Retina (tissue), 1 donor: ENCODE results near the gene RHBDL3.
A peak's percentile ranks its signal among the peaks of the same experiment; 100 is the strongest.
"Not testable (repeated sequence)": the region's sequence is repeated elsewhere in the genome, so short reads cannot be mapped to it uniquely, and the experiment has no call there.

Experiments
- DNase-seq: peaks from one replicate; pipeline ENCODE4 v3.0.0-alpha.2; 2016

The RHBDL3 gene

GRCh38 chr17:32330147-32330546 is 64.5 kb downstream of the RHBDL3 start:
- DNase-seq, result no peak

DNA sequence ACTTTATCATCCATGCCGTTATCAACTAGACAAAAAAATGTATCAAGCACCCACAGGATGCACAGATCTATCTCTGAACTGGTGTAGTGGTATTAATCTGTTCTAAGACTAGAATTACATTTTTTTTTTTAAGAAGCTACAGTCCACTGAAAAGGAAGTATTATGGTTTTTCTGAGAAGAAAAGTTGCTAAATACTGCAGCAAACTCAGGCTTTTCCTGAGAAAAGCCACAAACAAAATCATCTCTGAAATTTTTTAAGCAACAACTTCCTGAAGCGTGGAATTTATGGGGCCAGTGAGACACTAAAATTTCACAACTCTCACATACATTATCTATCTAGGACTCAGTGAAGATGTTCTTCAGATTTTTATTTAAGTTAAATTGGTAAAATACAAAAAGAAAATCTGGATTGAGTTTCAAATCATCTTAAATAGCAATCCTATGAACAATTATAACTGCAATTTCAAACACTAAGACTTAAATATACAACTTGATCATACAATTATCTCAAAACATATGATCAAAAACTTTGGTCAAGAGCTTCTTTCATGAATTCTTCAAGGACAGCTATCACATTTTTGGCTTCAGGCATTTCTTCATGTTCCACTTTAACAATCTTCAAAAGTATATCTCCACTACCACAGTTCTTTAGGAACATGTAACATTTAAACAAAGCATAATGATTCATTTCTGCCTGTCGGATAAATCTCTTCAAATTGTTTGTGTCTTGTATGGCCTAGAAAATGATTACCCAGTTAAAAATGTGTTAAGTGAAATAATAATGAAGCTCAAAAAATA is 65.8 kb downstream of the RHBDL3 start:
- DNase-seq, result no peak

DNA sequence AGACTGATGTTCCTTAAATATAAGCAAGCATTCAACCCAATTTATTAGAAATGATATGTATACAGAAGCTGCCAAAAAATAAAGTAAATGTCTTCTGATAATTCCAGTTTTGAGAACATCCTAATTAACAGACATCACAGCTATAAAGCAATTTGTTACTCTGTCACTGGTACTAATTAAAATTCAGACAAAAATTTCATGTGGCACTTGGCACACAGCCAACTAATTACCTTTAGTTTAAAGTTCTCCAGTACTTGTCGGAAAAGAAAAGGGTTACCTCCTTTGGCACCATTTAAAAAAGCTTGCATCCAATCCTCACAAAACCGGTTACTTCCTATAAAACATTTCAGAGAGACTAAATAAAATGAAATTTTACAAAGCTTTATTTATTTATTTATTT is 67.6 kb downstream of the RHBDL3 start:
- no peak for DNase-seq

DNA sequence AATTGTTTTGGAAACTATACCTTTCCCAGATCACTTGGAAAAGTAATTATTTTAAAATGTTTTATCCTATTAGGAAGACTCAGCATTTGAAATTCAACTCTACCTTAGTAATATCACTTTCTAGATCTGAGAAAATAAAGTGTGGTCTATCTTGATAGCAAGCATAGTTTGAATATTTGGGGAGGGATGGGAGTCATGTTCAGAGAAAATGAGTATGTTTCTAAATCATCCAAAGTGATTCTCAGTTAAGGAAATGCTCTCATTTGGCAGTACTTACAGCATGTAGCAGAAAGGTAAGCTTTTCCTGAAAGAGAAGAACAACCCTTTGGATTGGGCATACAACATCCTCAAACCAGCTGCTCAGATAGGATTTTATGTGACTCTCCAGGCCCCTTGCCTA is 69.4 kb downstream of the RHBDL3 start:
- DNase-seq, result no peak

DNA sequence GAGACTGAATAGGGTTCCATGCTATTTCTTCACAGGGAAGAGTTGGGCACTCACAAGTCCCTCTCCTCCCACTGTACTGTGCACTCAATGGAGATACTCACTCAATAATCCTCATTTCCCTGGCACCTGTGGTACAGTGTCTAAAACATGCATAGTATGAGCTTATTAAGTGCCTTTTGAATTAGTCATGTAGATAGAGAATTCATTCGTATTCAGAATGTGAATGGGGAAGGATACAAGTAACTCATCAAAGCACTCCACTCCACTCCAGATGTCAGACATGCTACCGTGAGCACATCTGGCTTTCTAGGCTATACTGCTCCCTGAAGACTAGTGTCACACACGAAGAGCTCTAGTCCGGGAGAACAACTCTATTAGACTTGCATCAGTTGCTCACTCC is 70.1 kb downstream of the RHBDL3 start:
- no peak for DNase-seq

DNA sequence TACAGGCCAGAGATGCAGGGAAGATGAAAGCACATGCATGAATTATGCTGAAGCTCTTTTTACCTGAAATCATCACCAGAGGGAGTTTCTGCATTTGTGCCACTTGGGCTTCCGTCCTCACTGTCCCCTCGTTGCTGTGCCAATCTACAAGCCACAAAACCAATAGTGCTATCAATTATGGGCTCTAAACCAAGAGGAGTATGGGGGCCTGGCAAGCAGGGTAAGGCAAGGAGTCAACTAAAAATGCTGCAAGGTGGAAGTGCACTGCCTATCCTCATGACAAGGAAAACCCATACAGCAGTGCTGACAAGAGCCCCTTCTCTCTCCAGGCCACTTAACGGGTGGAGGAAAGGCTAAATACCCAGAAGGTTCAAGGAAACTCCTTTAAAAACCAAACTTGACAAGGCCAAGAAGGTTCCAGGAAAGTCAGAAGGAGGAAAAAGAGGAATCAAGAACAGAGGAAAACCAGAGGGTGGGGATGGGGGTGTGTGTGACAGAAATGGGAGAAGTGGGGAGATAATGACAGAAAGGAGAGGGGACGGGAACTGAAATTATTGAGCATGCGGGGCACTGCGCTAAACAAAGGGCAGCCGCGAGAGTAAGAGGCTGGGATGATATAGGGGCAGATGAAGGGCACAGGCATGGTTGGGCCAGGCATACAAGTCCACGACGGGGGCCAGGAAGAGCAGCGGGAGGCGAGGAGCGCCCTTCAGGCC is 75.7 kb downstream of the RHBDL3 start:
- DNase-seq, result peak; percentile 64

DNA sequence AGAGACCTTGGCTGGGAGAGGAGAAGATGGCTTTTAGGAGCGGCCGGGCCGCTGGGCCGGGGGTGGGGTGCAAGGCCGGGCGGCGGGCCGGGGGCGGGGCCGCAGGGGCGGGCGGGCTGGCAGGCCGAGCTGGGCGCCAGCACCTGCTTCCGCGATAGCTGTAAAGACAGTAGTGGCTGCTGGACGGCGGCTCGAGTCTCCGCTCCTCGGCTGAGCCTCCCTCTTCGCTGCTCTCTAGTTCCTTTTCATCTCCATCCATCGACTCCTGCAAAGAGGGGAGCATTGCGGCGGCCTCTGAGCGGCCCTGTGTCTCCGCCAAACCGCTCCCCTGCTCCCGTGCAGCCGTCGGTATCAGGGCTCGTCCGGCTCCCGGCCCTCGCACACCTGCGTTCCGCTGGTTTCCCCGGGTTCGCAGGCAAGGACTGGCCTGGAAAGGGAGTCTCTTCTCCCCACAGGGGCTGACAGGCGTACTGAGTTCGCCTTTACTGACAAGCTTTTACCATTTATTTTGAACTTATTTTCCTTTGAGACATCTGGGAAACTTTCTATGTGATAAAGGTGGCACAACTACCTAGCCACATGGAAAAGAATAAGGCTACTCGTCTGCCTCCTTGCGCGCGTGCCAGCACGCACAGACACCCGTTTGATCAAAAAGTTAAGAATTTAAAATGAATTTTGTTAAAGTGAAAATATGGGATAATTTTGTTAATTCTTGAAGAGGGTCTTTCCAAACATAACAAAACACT is 76.4 kb downstream of the RHBDL3 start, which contains the start of gene C17orf75:
TSS of gene C17orf75 (minus strand) at position 317 of the 746 bp plus-strand sequence. CDS start at position 283, 34 bp downstream.
- peak; percentile 90 for DNase-seq

DNA sequence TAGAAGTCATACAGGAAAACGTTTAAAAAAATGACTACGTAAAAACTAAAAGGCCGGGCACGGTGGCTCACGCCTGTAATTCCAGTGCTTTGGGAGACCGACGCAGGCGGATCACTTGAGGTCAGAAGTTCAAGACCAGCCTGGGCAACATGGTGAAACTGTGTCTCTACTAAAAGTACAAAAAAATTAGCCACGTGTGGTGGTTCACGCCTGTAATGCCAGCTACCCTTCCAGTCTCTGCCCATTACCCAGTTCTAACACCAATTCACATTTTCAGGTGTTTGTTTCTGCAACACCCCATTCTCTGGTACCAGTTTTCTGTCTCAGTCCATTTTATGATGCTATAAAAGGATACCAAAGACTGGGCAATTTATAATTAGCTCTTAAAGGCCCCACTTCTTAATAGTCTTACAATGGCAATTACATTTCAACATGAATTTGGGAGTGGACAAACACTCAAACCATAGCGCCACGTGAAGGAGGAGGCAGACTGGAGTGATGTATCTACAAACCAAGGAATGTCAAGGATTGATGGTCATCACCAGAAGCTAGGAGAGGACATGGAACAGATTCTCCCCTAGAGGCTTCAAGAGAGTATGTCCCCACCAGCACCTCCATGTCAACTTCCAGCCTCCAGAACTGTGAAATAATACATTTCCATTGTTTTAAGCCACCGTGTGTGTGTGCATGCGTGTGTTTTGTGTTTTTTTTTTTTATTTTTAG is 77.1 kb downstream of the RHBDL3 start:
- no peak for DNase-seq

DNA sequence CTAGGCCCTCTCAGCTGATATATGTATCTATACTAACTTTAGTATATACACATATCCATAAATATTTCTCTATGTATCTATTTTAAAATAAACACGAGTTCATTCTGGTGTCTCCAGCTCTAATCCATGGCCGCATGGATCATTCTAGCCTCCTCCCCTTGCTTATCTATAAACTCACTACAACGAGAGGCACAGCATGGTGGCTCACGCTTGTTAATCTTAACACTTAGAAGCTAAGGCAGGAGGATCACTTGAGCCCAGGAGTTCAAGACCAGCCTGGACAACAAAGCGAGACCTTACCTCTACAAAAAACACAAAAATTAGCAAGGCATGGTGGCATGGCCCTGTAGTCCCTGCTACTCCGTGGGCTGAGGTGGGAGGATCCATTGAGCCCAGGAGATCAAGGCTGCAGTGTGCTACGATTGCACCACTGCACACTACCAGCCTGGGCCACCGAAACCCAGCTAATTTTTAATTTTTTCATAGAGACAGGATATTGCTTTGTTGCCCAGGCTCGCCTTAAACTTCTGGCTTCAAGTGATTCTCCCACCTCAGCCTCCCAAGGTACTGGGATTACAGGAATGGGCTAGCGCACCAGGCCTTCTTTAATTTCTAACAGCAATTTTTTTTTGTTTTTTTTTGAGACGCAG is 80.4 kb downstream of the RHBDL3 start:
- DNase-seq, result no peak

DNA sequence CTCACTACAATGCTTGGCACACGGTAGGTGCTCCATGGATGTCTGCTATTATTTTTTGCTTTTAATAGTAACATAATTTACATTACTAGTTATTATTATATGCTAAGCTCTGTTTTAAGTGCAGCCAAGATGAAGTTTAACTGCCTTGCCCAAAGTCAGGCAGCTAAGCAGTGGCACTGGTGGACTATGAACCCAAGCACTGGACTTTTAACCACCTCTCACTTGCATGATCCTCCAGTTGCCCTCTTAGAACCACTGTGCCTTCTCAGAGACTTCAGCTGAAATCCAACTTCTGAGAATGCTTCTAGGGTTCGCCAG is 82.8 kb downstream of the RHBDL3 start:
- no peak for DNase-seq

DNA sequence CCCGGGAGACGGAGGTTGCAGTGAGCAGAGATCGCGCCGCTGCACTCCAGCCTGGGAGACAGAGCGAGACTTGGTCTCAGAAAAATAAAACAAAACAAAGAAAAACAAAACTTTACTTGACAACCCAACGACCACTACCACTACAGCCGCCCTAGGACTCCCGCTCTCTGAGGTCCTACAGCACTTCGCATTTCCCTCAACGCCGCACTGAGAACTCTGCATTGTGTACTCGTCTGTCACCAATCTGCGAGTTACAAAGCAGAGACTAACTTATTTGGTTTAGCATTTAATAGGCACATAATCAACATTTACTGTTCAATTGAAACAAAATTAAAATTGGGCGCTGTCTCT is 83.8 kb downstream of the RHBDL3 start:
- DNase-seq, result peak; percentile 73

GRCh38 chr17:32349854-32350665 is 84.4 kb downstream of the RHBDL3 start, which contains the start of gene ZNF207:
Gene ZNF207, plus strand, starts transcription at chr17:32350157. Its CDS starts 129 bp downstream, at chr17:32350286.
- peak; percentile 97 for DNase-seq

GRCh38 chr17:32350666-32351418 is 85.2 kb downstream of the RHBDL3 start:
- DNase-seq, result no peak

GRCh38 chr17:32352734-32353133 is 87.1 kb downstream of the RHBDL3 start:
- DNase-seq, result not testable (repeated sequence)

DNA sequence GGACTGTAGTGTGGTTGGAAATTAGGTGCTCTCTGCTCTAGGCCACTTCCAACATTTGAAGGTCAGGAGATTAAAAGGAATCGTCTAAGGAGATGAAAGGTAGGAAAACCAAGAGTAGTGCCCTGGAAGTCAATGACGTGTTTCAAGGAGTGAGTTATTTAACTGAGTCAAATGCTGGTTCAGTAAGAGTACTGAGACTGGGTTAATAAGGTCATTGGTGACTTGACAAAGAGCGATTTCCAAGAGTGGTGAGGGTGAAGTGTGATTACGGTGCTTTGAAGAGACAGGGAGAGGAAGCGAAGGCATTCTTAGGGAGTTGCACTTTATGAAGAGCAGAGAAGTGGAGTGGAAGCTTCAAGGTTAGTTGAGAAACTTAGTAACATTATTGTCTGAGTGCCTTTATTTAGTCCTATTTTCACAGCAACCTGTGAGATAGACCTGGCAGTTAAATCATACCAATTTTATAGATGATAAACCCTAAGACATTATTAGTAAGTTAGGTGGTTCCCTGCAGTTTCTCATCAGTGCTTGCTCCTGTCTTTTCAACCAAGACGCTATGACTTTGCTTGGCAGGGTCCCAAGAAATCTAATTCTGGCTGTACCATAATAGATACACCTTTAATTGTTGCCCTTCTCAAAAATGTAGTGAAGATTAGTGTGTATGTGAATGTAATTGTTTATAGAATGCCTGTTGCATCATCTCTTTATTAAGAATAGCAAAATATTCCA is 90.2 kb downstream of the RHBDL3 start:
- no peak for DNase-seq

DNA sequence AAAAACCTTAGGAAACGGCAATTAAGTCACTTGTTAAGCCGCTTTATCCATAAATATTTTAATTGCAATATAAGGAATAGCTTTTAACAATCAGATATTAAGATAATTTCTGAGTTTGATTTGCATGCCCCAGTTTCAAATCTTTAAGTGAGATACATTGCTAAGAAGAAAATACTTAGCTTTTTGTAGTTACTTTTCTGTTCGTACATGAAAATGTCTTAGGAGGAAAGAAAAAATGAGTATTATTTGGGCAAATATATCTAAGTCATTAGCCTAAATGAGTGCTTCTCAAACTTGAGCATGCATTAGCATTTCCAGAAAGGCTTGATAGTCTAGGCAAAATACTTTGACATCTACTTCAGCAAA is 90.7 kb downstream of the RHBDL3 start:
- DNase-seq, result no peak

DNA sequence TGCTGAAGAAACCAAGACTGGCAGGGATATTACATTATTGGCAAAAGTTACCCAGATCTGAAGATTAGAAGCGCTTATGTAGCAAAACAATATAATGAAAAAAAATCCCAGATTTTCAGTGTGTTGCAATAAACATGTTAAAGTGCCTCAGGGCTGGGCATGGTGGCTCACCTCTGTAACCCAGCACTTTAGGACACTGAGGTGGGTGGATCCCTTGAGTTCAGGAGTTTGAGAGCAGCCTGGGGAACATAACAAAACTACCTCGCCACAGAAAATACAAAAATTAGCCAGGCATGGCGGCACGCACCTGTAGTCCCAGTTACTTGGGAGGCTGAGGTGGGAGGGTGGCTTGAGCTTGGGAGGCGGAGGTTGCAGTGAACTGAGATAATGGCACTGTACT is 91.1 kb downstream of the RHBDL3 start:
- DNase-seq, result no peak

- DNase-seq, result no peak
These were observed 92.0 kb downstream of the RHBDL3 start for GRCh38 chr17:32357615-32358014.

GRCh38 chr17:32361270-32361669 is 95.6 kb downstream of the RHBDL3 start:
- no peak for DNase-seq

DNA sequence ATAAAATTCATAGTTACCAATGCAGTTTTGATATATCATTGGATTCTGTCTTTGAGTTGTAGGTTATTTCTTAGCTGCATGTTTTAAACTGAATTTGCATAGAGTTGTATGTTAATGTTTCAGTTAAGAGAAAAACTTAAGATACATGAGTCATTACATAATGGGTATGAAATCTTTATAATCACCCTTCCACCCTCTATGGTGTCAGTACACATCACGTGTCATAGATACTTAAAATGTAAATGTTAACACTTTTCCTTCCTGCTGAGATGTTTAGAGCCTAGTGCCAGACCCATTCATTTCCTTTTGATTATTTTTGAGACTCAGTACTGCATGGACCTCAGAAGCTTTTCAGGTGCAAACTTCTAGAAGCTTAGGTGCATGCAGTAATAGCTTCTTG is 104.8 kb downstream of the RHBDL3 start:
- no peak for DNase-seq
